HEK293 (cell line): ENCODE results near the gene CA12.

Source experiments
- REST ChIP-seq: fragments of 450-650 bp; formaldehyde crosslinking; IDR thresholded peaks from 2 replicates; pipeline ENCODE4 v1.5.1; 2016; ENCODE audit warnings: missing biosample characterization, missing genetic modification characterization
- ZBTB7A ChIP-seq: fragments of 450-650 bp; formaldehyde crosslinking; IDR thresholded peaks from 2 replicates; pipeline ENCODE4 v1.5.1; 2016; ENCODE audit warnings: low read depth, missing biosample characterization, missing genetic modification characterization
- ZNF24 ChIP-seq: fragments of 450-650 bp; formaldehyde crosslinking; IDR thresholded peaks from 2 replicates; pipeline ENCODE4 v1.5.1; 2016; ENCODE audit warnings: missing biosample characterization, missing genetic modification characterization
- ZNF311 ChIP-seq: fragments of 450-650 bp; formaldehyde crosslinking; IDR thresholded peaks from 2 replicates; pipeline ENCODE4 v1.5.1; 2017; ENCODE audit warnings: missing biosample characterization, missing genetic modification characterization, borderline replicate concordance
- ZNF416 ChIP-seq: fragments of 450-650 bp; formaldehyde crosslinking; IDR thresholded peaks from 2 replicates; pipeline ENCODE4 v1.5.1; 2016; ENCODE audit warnings: missing biosample characterization, missing genetic modification characterization

GRCh38 chr15:63425426-63425985, 43.9 kb upstream of the CA12 start:
- TF ChIP-seq ZNF311 (tag by site-specific recombination) (no peak), REST (tag by site-specific recombination) (no peak), ZBTB7A (tag by site-specific recombination) (no peak), ZNF416 (tag by site-specific recombination) (no peak), ZNF24 (tag by site-specific recombination) (no peak)
